Right cardiac atrium (tissue), 5 donors: ENCODE measurements around the gene ZNF326. TPM values are rescaled to one million over a fixed set of nuclear protein-coding genes. Genes with fewer than 3 reads are reported as not detected.

Experiments used
- polyA plus RNA-seq: library from polyadenylated mRNA; stranded (reverse); fragments of 200-250 nt; gene quantifications from one replicate; pipeline ENCODE4 v1.2.3, GENCODE V29; 2013
- total RNA-seq, 4 donors: library from RNA; stranded (reverse); fragmentation: NEBNext Ultra II Directional; extraction: Animal tissue kit (Norgen Biotek cat#: 25700); gene quantifications; one replicate each; pipeline ENCODE4 v1.2.1, GENCODE V29; 2021
- donor health status: healthy with polysubstance abuse.
- donor health status: DM: no; HTN: yes; CAD: no.
- donor health status: DM: no; HTN: no; CAD: no.
- donor health status: DM: no; HTN: yes; CAD: no; lungs with severe emphysema.
- donor health status: DM: yes; HTN: yes; CAD: no.

ZNF326 gene
- total and polyA plus RNA-seq, 5 donors, result 10.0 to 16.5 (median 13.0) TPM

Other genes with a start within 250 kb of the ZNF326 start
- gene LRRC8D, start 174.1 kb upstream of the ZNF326 start, total RNA-seq, result 1 to 10 TPM; 5.0 to 8.2 (median 7.2) TPM
- gene LRRC8D, start 174.1 kb upstream of the ZNF326 start, polyA plus RNA-seq, result 3.6 TPM